ENCODE measurements around the gene EPGN. TPM values are rescaled to one million over a fixed set of nuclear protein-coding genes. Genes with fewer than 3 reads are reported as not detected.
"Not testable (repeated sequence)": the region's sequence is repeated elsewhere in the genome, so short reads cannot be mapped to it uniquely, and the experiment has no call there.

Gene EPGN
- total RNA-seq, 2 experiments from 2014 or later: not detected

DNA sequence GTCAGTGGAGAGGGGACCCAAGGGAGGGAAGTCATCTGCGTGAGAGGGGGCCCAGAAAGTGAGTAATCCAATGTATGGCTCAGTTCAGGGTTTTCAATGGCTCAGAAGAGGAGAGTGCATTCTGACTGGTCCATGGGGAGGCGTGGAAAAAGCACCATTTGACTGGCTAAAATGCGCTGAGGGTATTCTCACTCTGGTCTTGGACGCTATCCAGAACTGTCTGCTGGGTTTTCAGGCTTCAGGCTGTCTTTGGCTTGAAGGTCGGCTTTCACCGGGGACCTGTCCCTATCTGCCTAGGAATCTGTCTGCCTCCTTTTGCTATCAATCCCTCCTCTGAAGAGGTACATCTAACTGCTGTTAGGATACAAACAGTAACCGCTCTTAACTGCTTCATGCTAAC lies 26.4 kb downstream of the EPGN start:
- no peaks in the 10 kb centered on the region for H3K36me3 Mint-ChIP-seq
- H3K9me3 Mint-ChIP-seq: no peaks in the 10 kb centered on the region
- H3K4me3 Mint-ChIP-seq: no peak overlapping the region
- H3K27ac Mint-ChIP-seq: no peak overlapping the region
- H3K4me1 Mint-ChIP-seq: no peaks in the 10 kb centered on the region
- ATAC-seq (ENCODE audit: low read depth) (no peak), DNase-seq (no peak)
- POLR2A ChIA-PET: no interaction called here
- peaks cover 15% of the 10 kb centered on the region for H3K27me3 Mint-ChIP-seq

DNA sequence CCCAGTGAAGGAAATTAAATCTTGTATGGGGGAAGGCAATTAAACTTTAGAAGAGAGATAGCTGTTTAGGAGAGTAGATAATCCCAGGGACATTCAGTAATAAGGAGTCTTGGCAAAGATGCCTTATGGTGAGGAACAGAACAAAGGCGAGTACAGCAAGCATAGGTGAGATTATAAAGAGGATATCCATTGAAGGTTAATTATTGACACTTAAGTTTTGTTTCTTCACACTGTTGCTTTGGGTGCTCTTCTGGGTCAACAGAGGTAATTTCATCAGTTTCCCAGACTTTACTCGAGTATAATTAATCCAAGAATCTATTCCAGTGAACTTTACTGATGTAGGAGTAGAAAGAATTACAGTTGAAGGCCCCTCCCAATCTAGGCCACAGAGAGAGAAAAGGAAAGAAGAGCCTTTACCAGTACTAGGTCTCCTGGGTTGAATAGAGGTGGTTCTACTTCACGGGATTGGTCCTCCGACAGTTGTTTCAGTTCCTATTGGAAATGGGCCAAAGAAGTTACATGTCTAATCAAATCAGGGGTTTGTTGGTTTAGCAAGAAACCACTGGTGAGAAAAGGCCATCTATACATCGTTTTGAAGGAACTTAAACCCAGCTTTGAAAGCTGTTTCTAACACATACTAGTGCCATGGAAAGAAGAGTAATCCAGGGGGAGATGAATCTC lies 27.2 kb downstream of the EPGN start:
- peaks cover 10% of the 10 kb centered on the region for H3K27me3 Mint-ChIP-seq
- H3K4me3 Mint-ChIP-seq: no peak overlapping the region
- no peaks in the 10 kb centered on the region for H3K9me3 Mint-ChIP-seq
- H3K27ac Mint-ChIP-seq: no peak overlapping the region
- H3K4me1 Mint-ChIP-seq: no peaks in the 10 kb centered on the region
- H3K36me3 Mint-ChIP-seq: no peaks in the 10 kb centered on the region
- no peak for ATAC-seq (ENCODE audit: low read depth)
- POLR2A ChIA-PET: no interaction called here
- no peak for DNase-seq

DNA sequence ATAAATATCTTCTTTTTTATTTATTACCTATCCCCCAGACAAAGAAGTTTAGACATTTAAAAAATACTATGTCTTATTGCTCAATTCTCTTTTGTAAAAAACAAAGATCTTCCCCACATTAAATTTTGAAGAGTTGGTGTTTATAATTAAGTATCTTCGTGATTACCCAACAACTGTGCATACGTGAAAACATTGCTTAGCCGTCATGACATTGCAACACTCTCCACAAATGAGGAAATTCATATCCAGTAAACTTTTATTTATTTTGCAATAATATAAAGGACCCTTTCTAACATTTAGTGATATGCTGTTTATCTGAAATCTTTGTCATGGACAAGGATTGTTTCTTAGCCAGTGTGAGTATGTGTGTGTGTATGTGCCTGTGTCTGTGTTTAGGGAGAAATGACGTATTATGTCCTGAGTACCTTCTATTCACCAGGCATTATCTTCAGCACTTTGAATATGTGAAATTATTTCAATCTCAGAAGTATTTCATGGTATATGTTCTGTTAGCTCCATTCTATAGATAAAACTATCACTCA lies 30.6 kb downstream of the EPGN start:
- Mint-ChIP-seq H3K27ac (no peak overlapping the region), H3K36me3 (no peaks in the 10 kb centered on the region), H3K9me3 (peaks cover 6% of the 10 kb centered on the region), H3K4me1 (no peaks in the 10 kb centered on the region), H3K27me3 (no peaks in the 10 kb centered on the region), H3K4me3 (no peak overlapping the region)
- POLR2A ChIA-PET: no interaction called here
- ATAC-seq (ENCODE audit: low read depth) (no peak), DNase-seq (no peak)

DNA sequence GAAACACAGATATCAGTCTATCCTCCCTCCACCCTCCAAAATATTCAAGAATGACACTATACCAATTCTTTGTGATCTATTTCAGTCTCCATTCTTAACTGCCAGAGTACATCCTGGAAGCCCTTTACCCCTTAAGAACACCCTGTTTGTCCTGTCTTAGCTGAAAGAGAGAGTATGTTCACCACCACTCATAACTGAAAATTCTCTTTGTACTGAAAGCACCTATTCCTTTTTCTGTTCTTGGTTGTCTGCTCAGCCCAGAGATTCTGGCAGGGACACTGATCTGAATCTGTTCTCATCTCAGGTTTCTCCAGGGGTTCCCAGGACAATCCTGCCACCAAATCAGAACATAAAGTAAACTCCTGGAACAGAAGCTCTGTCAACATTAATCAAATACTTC lies 31.2 kb downstream of the EPGN start:
- peaks cover 7% of the 10 kb centered on the region for H3K9me3 Mint-ChIP-seq
- DNase-seq (no peak), ATAC-seq (ENCODE audit: low read depth) (no peak)
- H3K27ac Mint-ChIP-seq: no peak overlapping the region
- no peaks in the 10 kb centered on the region for H3K27me3 Mint-ChIP-seq
- POLR2A ChIA-PET: no interaction called here
- no peaks in the 10 kb centered on the region for H3K36me3 Mint-ChIP-seq
- H3K4me3 Mint-ChIP-seq: no peak overlapping the region
- H3K4me1 Mint-ChIP-seq: no peaks in the 10 kb centered on the region

DNA sequence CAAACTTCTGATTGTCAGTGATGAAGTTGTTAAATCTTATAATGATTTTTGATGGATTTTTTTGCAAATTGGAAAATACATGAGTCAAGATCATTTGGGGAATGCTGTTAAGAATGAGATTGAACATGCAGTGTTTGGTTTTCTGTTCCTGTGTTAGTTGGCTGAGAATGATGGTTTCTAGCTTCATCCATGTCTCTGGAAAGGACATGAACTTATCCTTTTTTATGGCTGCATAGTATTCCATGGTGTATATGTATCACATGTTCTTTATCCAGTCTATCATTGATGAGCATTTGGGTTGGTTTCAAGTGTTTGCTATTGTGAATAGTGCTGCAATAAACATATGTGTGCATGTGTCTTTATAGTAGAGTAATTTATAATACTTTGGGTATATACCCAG lies 32.2 kb downstream of the EPGN start:
- H3K27me3 Mint-ChIP-seq; H3K36me3 Mint-ChIP-seq; POLR2A ChIA-PET; H3K27ac Mint-ChIP-seq; H3K4me1 Mint-ChIP-seq; ATAC-seq (ENCODE audit: low read depth); DNase-seq; H3K4me3 Mint-ChIP-seq: not testable (repeated sequence)
- peaks cover 11% of the 10 kb centered on the region for H3K9me3 Mint-ChIP-seq

DNA sequence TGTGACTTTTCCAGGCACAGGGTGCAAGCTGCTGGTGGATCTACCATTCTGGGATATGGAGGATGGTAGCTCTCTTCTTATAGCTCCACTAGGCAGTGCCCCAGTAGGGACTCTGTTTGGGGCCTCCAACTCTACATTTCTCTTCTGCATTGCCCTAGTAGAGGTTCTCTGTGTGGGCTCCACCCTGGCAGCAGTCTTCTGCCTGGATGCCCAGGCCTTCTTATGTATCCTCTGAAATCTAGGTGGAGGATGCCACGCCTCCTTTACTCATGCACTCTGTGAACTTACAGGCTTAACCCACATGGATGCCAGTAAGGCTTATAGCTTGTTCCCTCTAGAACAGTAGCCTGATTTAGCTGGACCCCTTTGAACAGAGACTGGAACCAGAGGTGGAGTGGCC lies 35.8 kb downstream of the EPGN start:
- H3K9me3 Mint-ChIP-seq: peaks cover 12% of the 10 kb centered on the region
- peaks cover 6% of the 10 kb centered on the region for H3K27me3 Mint-ChIP-seq
- POLR2A ChIA-PET: no interaction called here
- H3K36me3 Mint-ChIP-seq: no peaks in the 10 kb centered on the region
- ATAC-seq (ENCODE audit: low read depth): no peak
- DNase-seq: no peak
- H3K4me1 Mint-ChIP-seq: peaks cover 2% of the 10 kb centered on the region
- no peak overlapping the region for H3K4me3 Mint-ChIP-seq
- no peak overlapping the region for H3K27ac Mint-ChIP-seq

DNA sequence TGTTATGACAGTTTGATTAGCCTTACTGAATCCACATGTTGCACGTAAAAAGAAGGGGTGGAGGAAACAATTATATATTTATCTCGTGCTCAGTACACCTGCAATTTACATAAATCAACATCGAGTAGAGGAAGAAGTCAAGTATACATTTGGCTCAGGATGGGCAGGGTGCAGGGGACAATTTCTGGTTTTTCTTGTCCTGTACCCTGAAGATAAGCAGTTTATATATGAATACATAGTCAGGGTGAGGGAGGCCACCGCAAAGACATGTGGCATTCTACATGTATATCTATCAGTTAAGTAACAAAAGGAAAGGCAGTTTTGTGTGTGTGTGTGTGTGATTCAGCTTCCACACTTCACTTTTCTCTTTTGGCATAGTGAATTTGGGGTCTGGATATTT lies 45.6 kb downstream of the EPGN start:
- POLR2A ChIA-PET: no interaction called here
- no peak overlapping the region for H3K4me3 Mint-ChIP-seq
- no peak overlapping the region for H3K27ac Mint-ChIP-seq
- peaks cover 12% of the 10 kb centered on the region for H3K27me3 Mint-ChIP-seq
- ATAC-seq (ENCODE audit: low read depth): no peak
- H3K9me3 Mint-ChIP-seq: no peaks in the 10 kb centered on the region
- DNase-seq: no peak
- H3K36me3 Mint-ChIP-seq: no peaks in the 10 kb centered on the region
- no peaks in the 10 kb centered on the region for H3K4me1 Mint-ChIP-seq

DNA sequence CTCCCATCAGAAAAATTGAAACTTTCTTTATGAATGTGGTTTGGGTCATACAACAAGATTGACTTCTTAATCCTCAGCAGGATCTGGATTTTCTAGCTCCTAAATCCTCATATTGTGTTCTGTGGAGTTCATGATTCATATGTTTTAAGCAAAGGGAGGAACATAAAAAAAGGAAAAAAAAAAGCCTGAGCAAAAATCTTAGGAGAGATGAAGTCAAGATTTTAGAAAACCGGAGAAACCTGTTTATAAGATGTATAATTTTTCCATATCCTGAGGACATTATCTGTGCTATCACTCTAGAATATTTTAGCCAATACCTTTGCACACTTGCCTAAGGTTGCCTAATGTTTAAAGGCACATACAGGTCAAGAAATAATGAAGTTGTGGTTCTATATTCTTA lies 49.7 kb downstream of the EPGN start:
- Mint-ChIP-seq H3K27me3 (peaks cover 19% of the 10 kb centered on the region), H3K36me3 (no peaks in the 10 kb centered on the region), H3K4me3 (no peak overlapping the region), H3K4me1 (no peaks in the 10 kb centered on the region), H3K9me3 (no peaks in the 10 kb centered on the region), H3K27ac (no peak overlapping the region)
- DNase-seq (no peak), ATAC-seq (ENCODE audit: low read depth) (no peak)
- POLR2A ChIA-PET: no interaction called here

DNA sequence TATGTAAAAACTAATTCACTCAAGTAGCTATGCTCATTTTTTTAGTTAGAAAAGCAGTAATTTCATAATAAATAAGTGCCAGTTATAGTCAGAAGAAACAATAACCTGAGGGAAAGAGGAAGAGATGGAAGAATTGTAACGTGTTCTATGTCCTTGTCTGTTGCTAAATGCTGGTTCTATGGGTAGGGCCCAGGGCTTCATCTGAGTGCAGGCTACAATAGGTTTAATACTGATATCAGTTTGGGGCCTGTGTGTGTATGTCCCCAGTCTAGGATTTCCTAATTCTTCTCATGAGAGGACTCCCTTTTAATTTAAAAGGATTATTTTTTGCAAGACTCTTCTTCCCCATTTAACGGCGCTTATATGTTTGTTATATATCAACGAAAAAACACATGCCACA lies 53.4 kb downstream of the EPGN start:
- no peaks in the 10 kb centered on the region for H3K36me3 Mint-ChIP-seq
- no peak overlapping the region for H3K4me3 Mint-ChIP-seq
- POLR2A ChIA-PET: interaction anchor here (0.6 kb wide), 1 partner anchor 11 kb away, joined by 7 read pairs; no protein-coding TSS in a partner anchor
- H3K27ac Mint-ChIP-seq: no peak overlapping the region
- no peak for DNase-seq
- H3K27me3 Mint-ChIP-seq: peaks cover 38% of the 10 kb centered on the region
- no peaks in the 10 kb centered on the region for H3K9me3 Mint-ChIP-seq
- H3K4me1 Mint-ChIP-seq: peaks cover 6% of the 10 kb centered on the region
- no peak for ATAC-seq (ENCODE audit: low read depth)

DNA sequence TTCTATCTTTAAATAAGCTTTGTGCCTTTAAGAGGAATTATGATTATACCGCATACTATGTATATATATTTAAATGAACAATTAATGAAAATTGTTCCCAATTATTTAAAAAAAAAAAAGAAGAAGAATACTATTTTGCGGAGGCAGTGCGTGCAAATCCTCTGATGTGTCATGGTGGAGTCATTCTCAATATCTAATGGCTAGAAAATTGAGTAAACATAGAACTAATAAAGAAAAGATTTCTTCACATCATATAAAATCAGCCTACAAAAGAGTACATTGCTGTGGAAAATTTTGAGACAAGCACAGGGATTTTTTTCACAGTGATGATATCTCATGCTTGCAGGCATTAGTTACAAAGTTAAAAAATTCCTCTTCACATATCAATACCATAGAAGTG lies 54.1 kb downstream of the EPGN start:
- H3K9me3 Mint-ChIP-seq: no peaks in the 10 kb centered on the region
- no peak overlapping the region for H3K27ac Mint-ChIP-seq
- POLR2A ChIA-PET: interaction anchor here (0.7 kb wide), 1 partner anchor 312 kb away, joined by 3 read pairs; no protein-coding TSS in a partner anchor
- no peak overlapping the region for H3K4me3 Mint-ChIP-seq
- DNase-seq (no peak), ATAC-seq (ENCODE audit: low read depth) (no peak)
- H3K36me3 Mint-ChIP-seq: no peaks in the 10 kb centered on the region
- peaks cover 6% of the 10 kb centered on the region for H3K4me1 Mint-ChIP-seq
- peaks cover 41% of the 10 kb centered on the region for H3K27me3 Mint-ChIP-seq

DNA sequence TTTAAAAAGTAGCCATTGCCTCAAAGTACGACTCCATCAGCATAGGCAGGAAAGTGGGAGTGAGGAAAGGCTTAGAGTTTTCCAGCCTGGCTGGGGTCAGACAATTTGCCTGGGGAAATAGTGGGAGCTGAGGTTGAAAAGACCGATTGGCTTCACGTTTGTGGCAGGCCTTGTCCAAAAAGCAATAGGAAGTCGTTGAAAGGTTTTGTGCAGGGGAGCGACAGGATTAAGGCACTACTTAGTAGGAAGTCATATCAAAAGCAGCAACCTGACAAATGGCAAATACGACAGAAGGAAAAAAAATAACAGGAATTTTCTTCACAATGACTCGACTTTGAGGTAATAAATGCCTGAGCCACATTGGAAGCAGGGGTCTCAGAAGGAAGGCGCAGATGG lies 56.0 kb downstream of the EPGN start:
- DNase-seq (no peak), ATAC-seq (ENCODE audit: low read depth) (no peak)
- Mint-ChIP-seq H3K36me3 (no peaks in the 10 kb centered on the region), H3K27ac (no peak overlapping the region), H3K4me1 (peaks cover 6% of the 10 kb centered on the region), H3K9me3 (no peaks in the 10 kb centered on the region), H3K4me3 (peak overlapping the region; percentile 71), H3K27me3 (peaks cover 41% of the 10 kb centered on the region)
- POLR2A ChIA-PET: no interaction called here

DNA sequence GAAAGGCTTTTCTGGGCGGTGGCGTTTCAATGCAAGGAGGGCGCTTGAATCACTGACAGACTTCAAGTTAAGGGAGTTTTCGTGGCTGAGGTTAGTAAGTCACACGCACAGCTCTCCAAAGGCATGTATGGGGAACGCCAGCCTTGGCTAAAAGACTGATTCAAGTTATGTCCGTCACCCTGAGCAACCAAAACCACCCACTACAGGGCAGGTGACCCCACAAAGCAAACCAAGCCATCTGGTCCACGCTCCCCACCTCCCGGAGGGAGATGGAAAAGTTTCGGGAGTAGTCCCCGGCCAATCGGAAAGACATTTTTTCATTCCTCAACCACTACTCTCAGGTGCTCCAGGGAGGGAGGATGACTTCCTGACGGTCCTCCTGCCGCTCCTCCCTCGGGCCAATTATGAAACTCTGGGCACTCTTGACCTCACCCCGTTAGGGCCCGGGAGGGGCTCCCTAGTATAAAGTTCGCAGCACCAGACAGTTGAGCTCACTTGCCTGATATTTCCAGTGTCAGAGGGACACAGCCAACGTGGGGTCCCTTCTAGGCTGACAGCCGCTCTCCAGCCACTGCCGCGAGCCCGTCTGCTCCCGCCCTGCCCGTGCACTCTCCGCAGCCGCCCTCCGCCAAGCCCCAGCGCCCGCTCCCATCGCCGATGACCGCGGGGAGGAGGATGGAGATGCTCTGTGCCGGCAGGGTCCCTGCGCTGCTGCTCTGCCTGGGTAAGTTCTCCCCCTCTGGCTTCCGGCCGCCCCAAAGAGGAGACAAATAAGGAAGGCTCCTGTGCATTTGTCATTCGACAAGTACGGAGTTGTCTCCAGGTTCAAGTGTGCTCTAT lies 56.6 kb downstream of the EPGN start, which contains the start of gene EREG:
Gene EREG, plus strand, starts transcription at position 494 of the 840 bp plus-strand sequence. Its CDS starts 164 bp downstream, at position 658.
- Mint-ChIP-seq H3K9me3 (no peaks in the 10 kb centered on the region), H3K36me3 (no peaks in the 10 kb centered on the region), H3K27ac (no peak within 1 kb of the TSS), H3K4me3 (peak within 1 kb of the TSS; percentile 71), H3K27me3 (peaks cover 41% of the 10 kb centered on the region), H3K4me1 (peaks cover 6% of the 10 kb centered on the region)
- ATAC-seq (ENCODE audit: low read depth): peak; percentile 78
- DNase-seq: peak; percentile 44
- POLR2A ChIA-PET: interaction anchor here (0.5 kb wide), 1 partner anchor 309 kb away, joined by 5 read pairs; no protein-coding TSS in a partner anchor

DNA sequence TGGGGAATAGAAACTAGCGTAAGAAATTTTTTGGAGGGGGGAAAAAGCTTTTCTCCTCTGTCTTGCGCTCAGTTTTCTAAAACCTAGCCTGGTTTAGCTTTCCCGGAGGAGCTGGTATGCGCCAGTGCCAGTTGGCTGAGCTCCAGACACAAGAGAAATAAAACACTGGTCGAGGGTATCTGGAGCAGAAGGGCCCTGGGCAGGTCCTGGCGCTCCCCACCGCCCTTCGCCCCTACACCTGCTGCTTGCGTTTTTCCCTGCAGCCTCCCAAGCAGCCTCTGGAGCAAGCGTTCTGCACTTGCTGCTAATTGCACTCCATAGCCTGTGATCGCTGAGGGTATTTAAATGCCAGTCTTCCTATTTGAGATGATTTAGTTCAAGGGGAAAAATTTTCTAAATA lies 57.5 kb downstream of the EPGN start:
- H3K27me3 Mint-ChIP-seq: peaks cover 42% of the 10 kb centered on the region
- H3K9me3 Mint-ChIP-seq: no peaks in the 10 kb centered on the region
- H3K4me1 Mint-ChIP-seq: peaks cover 6% of the 10 kb centered on the region
- POLR2A ChIA-PET: no interaction called here
- no peak for DNase-seq
- peak overlapping the region; percentile 71 for H3K4me3 Mint-ChIP-seq
- no peak overlapping the region for H3K27ac Mint-ChIP-seq
- H3K36me3 Mint-ChIP-seq: no peaks in the 10 kb centered on the region
- ATAC-seq (ENCODE audit: low read depth): no peak
